A673 (cell line): Measurements from ENCODE around the gene ENGASE. TPM values are rescaled to one million over a fixed set of nuclear protein-coding genes. Genes with fewer than 3 reads are reported as not detected.

Experiments used
- BruUV-seq: library from RNA; stranded (reverse); fragments of 400-500 nt; replicated peaks from 2 replicates; lab custom pipeline; 2021; lab: Mats Ljungman, UMichigan
- CTCF ChIA-PET: fragments of 300-600 bp; sonication (Branson Sonifier 250); formaldehyde crosslinking; loops from one replicate; lab custom pipeline; 2022; ENCODE audit warnings: antibody characterized with exemption; lab: Charles Lee
- POLR2A ChIA-PET: fragments of 300-600 bp; sonication (Branson Sonifier 250); formaldehyde crosslinking; loops from one replicate; lab custom pipeline; 2022; ENCODE audit warnings: antibody characterized with exemption; ENCODE audit not compliant: low non-redundant PET; lab: Charles Lee
- DNase-seq: peaks from one replicate; pipeline ENCODE4 v3.0.0-alpha.2; 2015; ENCODE audit warnings: low spot score
- H3K27ac ChIP-seq: fragments of 200-600 bp; sonication (generic); 2 replicates; pipeline ENCODE4 v1.5.1; 2016; ENCODE audit warnings: mixed run types, low read depth, mild to moderate bottlenecking, mixed read lengths, antibody characterized with exemption, low read length; ENCODE audit not compliant: poor library complexity, severe bottlenecking
- H3K27me3 ChIP-seq: fragments of 200-600 bp; sonication (generic); replicated peaks from 2 replicates; pipeline ENCODE4 v1.6.1; 2017; ENCODE audit warnings: mixed run types, low read depth, mild to moderate bottlenecking, mixed read lengths, antibody characterized with exemption, low read length; ENCODE audit not compliant: insufficient read depth, poor library complexity
- H3K36me3 ChIP-seq: fragments of 200-600 bp; sonication (generic); 2 replicates; pipeline ENCODE4 v1.6.1; 2016; ENCODE audit warnings: mixed run types, mild to moderate bottlenecking, mixed read lengths, antibody characterized with exemption, low read length; ENCODE audit not compliant: insufficient read depth, poor library complexity, severe bottlenecking
- H3K4me1 ChIP-seq: fragments of 200-600 bp; sonication (generic); 2 replicates; pipeline ENCODE4 v1.6.1; 2017; ENCODE audit warnings: mixed run types, mild to moderate bottlenecking, mixed read lengths, antibody characterized with exemption, low read length; ENCODE audit not compliant: insufficient read depth, poor library complexity, severe bottlenecking
- H3K4me3 ChIP-seq: fragments of 200-600 bp; sonication (generic); 2 replicates; pipeline ENCODE4 v1.5.1; 2016; ENCODE audit warnings: low read depth, mixed run types, mild to moderate bottlenecking, mixed read lengths, low read length; ENCODE audit not compliant: poor library complexity, severe bottlenecking
- H3K9me3 ChIP-seq: fragments of 200-600 bp; sonication (generic); 2 replicates; pipeline ENCODE4 v1.6.1; 2016; ENCODE audit warnings: mixed run types, low read depth, mild to moderate bottlenecking, mixed read lengths, antibody characterized with exemption, low read length; ENCODE audit not compliant: poor library complexity, severe bottlenecking
- CTCF ChIP-seq: fragments of 300-800, 200-600 bp; sonication (generic); conservative IDR thresholded peaks from 2 replicates; pipeline ENCODE4 v1.5.1; 2017; ENCODE audit warnings: low read depth, mild to moderate bottlenecking, antibody characterized with exemption, low read length, moderate library complexity, mixed read lengths
- EZH2 ChIP-seq: fragments of 200-600 bp; sonication (generic); IDR thresholded peaks from 2 replicates; pipeline ENCODE4 v1.6.1; 2017; ENCODE audit warnings: borderline replicate concordance, low read depth, mild to moderate bottlenecking, mixed read lengths, antibody characterized with exemption, low read length; ENCODE audit not compliant: poor library complexity, severe bottlenecking
- intact Hi-C: fragments of 100-400 bp; cut with micrococcal nuclease; formaldehyde crosslinking; loops from one replicate; pipeline ENCODE4 v1.10.0; 2022; ENCODE audit not compliant: unreplicated experiment
- total RNA-seq: library from RNA; stranded (reverse); gene quantifications from 2 replicates; pipeline ENCODE4 v1.2.3, GENCODE V29; 2021

The ENGASE gene
- total RNA-seq, 1 experiment from 2014 or later: 24.4 TPM

- no peak overlapping the region for H3K4me3 ChIP-seq
- intact Hi-C loops: no loop called here
- POLR2A ChIA-PET: interaction anchor here (0.6 kb wide), 1 partner anchor 1656 kb away, joined by 5 read pairs; no protein-coding TSS in a partner anchor
These were observed 48.0 kb upstream of the ENGASE start for GRCh38 chr17:79026376-79027273.

GRCh38 chr17:79027274-79027924 is 47.2 kb upstream of the ENGASE start:
- intact Hi-C loops: no loop called here
- no peaks in the 10 kb centered on the region for H3K36me3 ChIP-seq
- H3K4me3 ChIP-seq: no peak overlapping the region
- POLR2A ChIA-PET: no interaction called here
- no peaks in the 10 kb centered on the region for H3K27me3 ChIP-seq
- no TSS peak for BruUV-seq
- H3K4me1 ChIP-seq: peaks cover 38% of the 10 kb centered on the region
- CTCF ChIA-PET: interaction anchor here (1.1 kb wide), 1 partner anchor 18 kb away, joined by 7 read pairs; no protein-coding TSS in a partner anchor
- TF ChIP-seq EZH2 (no peak), CTCF (no peak)
- no peak for DNase-seq
- no peak overlapping the region for H3K27ac ChIP-seq
- no peaks in the 10 kb centered on the region for H3K9me3 ChIP-seq

More at GRCh38 chr17:79026376-79027273, 48.0 kb upstream of the ENGASE start:
- CTCF ChIA-PET: interaction anchor here (0.6 to 1.4 kb wide), 8 partner anchors 12 to 161 kb away, joined by 3 to 20 read pairs (median 7); partner anchors contain the start of gene CANT1
- Histone ChIP-seq H3K27me3 (no peaks in the 10 kb centered on the region), H3K9me3 (no peaks in the 10 kb centered on the region), H3K36me3 (no peaks in the 10 kb centered on the region), H3K4me1 (peaks cover 38% of the 10 kb centered on the region), H3K27ac (no peak overlapping the region)
- BruUV-seq: no TSS peak
- no peak for TF ChIP-seq EZH2
- TF ChIP-seq CTCF: no peak
- peak; percentile 71 for DNase-seq

GRCh38 chr17:79027925-79028491 is 46.6 kb upstream of the ENGASE start:
- ChIA-PET CTCF (interaction anchor here (0.7 kb wide), 1 partner anchor 18 kb away, joined by 3 read pairs; no protein-coding TSS in a partner anchor), POLR2A (no interaction called here)
- intact Hi-C loops: no loop called here
- H3K27ac ChIP-seq: no peak overlapping the region
- TF ChIP-seq EZH2: no peak
- no peaks in the 10 kb centered on the region for H3K9me3 ChIP-seq
- no peaks in the 10 kb centered on the region for H3K36me3 ChIP-seq
- peaks cover 38% of the 10 kb centered on the region for H3K4me1 ChIP-seq
- no peaks in the 10 kb centered on the region for H3K27me3 ChIP-seq
- DNase-seq: no peak
- no peak overlapping the region for H3K4me3 ChIP-seq
- no TSS peak for BruUV-seq
